Activated T-helper 2 cell treated with anti-CD3 and anti-CD28 coated beads, Interferon-gamma antibody, Interleukin-2, Interleukin-4, amounts not matched to agents 10 μg/mL and 5 μg/mL and 100 μg/mL, durations not matched to agents 14 hours and 24 hours and 36 hours (primary cell): ENCODE results near the gene GHRH. TPM values are rescaled to one million over a fixed set of nuclear protein-coding genes. Genes with fewer than 3 reads are reported as not detected.

Experiments used
- DNase-seq: peaks from one replicate; pipeline ENCODE4 v3.0.0; 2021; ENCODE audit warnings: low spot score
- H3K27ac Mint-ChIP-seq: one replicate; pipeline ENCODE4 v1.8.0; 2021; ENCODE audit warnings: mixed read lengths
- H3K27me3 Mint-ChIP-seq: one replicate; pipeline ENCODE4 v1.8.0; 2021; ENCODE audit warnings: low read depth, mixed read lengths
- H3K36me3 Mint-ChIP-seq: one replicate; pipeline ENCODE4 v1.8.0; 2021; ENCODE audit warnings: low read depth, mixed read lengths
- H3K4me1 Mint-ChIP-seq: one replicate; pipeline ENCODE4 v1.8.0; 2021; ENCODE audit warnings: low read depth, mixed read lengths
- H3K4me3 Mint-ChIP-seq: one replicate; pipeline ENCODE4 v1.8.0; 2021; ENCODE audit warnings: low read depth, mild to moderate bottlenecking, moderate library complexity, mixed read lengths
- H3K9me3 Mint-ChIP-seq: one replicate; pipeline ENCODE4 v1.8.0; 2021; ENCODE audit warnings: mixed read lengths
- intact Hi-C: fragments of 100-400 bp; cut with micrococcal nuclease; formaldehyde crosslinking; loops from one replicate; pipeline ENCODE4 v1.15.1; 2023
- total RNA-seq: library from RNA; stranded (reverse); gene quantifications from 2 replicates; pipeline ENCODE4 v1.2.3, GENCODE V29; 2022

The GHRH gene
- total RNA-seq, 1 donor from 2014 or later: not detected

DNA sequence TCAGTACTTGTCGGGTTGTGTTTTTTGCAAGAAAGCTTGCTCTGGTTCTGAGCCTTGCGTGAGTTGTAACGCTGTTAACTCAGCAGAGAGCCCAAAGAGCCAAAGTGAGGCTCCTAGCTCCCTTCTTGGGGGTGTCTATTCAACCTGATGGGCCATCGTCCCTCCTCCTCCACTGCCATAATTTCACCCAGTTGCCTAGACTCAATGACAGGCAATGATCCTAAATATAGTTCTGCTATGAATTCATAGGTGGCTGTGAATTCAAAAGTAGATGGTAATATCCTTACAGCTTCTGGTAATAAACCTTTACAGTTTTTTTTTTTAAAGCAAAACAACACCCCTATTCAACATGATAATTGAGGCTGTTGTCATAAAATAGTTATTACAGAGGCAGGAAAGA lies 39.5 kb downstream of the GHRH start:
- Mint-ChIP-seq H3K4me3 (no peak overlapping the region), H3K9me3 (no peaks in the 10 kb centered on the region), H3K27ac (no peak overlapping the region), H3K36me3 (peaks cover 80% of the 10 kb centered on the region), H3K27me3 (no peaks in the 10 kb centered on the region), H3K4me1 (no peaks in the 10 kb centered on the region)
- intact Hi-C loops: no loop called here
- no peak for DNase-seq

DNA sequence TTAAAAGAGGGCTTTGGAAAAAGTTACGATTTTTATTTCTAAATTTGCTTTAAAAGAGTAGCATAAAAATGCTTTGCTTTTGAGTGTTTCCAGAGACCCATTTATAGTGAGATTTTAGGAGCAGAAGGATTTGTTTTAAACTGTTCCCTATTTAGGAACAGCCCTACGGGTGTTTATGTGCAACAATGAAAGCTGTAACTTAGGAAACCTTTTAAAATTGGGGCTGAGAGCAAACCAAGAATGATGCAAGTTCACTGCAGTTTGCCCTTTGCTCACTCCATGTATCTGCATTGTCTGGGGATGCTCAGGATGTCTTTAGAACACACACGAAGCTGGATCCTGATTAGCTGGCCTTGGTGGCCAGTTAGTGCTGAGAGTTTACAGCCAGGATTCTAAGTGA lies 40.9 kb downstream of the GHRH start:
- peaks cover 79% of the 10 kb centered on the region for H3K36me3 Mint-ChIP-seq
- H3K27ac Mint-ChIP-seq: no peak overlapping the region
- intact Hi-C loops: no loop called here
- no peak for DNase-seq
- H3K4me1 Mint-ChIP-seq: no peaks in the 10 kb centered on the region
- H3K9me3 Mint-ChIP-seq: no peaks in the 10 kb centered on the region
- no peaks in the 10 kb centered on the region for H3K27me3 Mint-ChIP-seq
- no peak overlapping the region for H3K4me3 Mint-ChIP-seq

- H3K36me3 Mint-ChIP-seq: peaks cover 76% of the 10 kb centered on the region
- DNase-seq: no peak
- no peak overlapping the region for H3K27ac Mint-ChIP-seq
- no peaks in the 10 kb centered on the region for H3K27me3 Mint-ChIP-seq
- H3K4me3 Mint-ChIP-seq: no peak overlapping the region
- peaks cover 3% of the 10 kb centered on the region for H3K4me1 Mint-ChIP-seq
- no peaks in the 10 kb centered on the region for H3K9me3 Mint-ChIP-seq
- intact Hi-C loops: no loop called here
Observed at GRCh38 chr20:37219751-37220668, 41.6 kb downstream of the GHRH start.

GRCh38 chr20:37218976-37219375 lies 42.6 kb downstream of the GHRH start:
- Mint-ChIP-seq H3K4me1 (peaks cover 6% of the 10 kb centered on the region), H3K4me3 (no peak overlapping the region), H3K36me3 (peaks cover 74% of the 10 kb centered on the region), H3K9me3 (no peaks in the 10 kb centered on the region), H3K27me3 (no peaks in the 10 kb centered on the region), H3K27ac (no peak overlapping the region)
- no peak for DNase-seq
- intact Hi-C loops: no loop called here

GRCh38 chr20:37218441-37218840 lies 43.2 kb downstream of the GHRH start:
- no peak for DNase-seq
- Mint-ChIP-seq H3K27me3 (no peaks in the 10 kb centered on the region), H3K9me3 (no peaks in the 10 kb centered on the region), H3K36me3 (peaks cover 74% of the 10 kb centered on the region), H3K27ac (no peak overlapping the region), H3K4me3 (no peak overlapping the region), H3K4me1 (peaks cover 6% of the 10 kb centered on the region)
- intact Hi-C loops: no loop called here

DNA sequence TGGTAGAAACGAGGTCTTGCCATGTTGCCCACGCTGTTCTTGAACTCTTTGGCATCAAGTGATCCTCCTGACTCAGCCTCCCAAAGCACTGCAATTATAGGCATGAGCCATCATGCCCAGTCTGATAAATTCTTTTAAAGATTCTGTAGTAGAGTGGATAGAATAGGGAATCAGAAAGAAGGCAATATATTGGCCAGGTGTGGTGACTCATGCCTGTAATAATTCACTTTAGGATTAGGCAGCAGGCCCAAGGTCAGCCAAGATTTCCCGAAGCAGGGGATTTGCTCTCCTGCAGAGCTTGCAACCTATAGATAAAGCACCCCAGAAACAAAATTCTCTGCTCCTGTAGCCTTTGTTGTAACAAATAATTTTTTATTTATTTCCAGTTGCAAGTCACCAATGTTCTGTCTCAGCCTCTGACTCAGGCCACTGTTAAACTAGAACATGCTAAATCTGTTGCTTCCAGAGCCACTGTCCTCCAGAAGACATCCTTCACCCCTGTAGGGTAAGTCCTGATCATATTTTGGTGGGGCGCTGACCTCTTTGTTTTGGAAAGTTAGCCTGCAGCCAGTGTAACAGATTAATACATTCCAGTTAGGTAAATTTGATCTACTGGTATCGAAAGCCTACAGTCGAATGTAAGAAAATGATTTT lies 51.8 kb downstream of the GHRH start:
- Mint-ChIP-seq H3K27me3 (no peaks in the 10 kb centered on the region), H3K27ac (no peak overlapping the region), H3K36me3 (peaks cover 61% of the 10 kb centered on the region), H3K4me1 (peaks cover 3% of the 10 kb centered on the region), H3K9me3 (no peaks in the 10 kb centered on the region), H3K4me3 (no peak overlapping the region)
- no peak for DNase-seq
- intact Hi-C loops: no loop called here

GRCh38 chr20:37209193-37209592 lies 52.4 kb downstream of the GHRH start:
- Mint-ChIP-seq H3K4me3 (no peak overlapping the region), H3K27ac (no peak overlapping the region), H3K9me3 (no peaks in the 10 kb centered on the region), H3K4me1 (no peaks in the 10 kb centered on the region), H3K36me3 (peaks cover 61% of the 10 kb centered on the region), H3K27me3 (no peaks in the 10 kb centered on the region)
- no peak for DNase-seq
- intact Hi-C loops: no loop called here

- Mint-ChIP-seq H3K9me3 (no peaks in the 10 kb centered on the region), H3K27ac (no peak overlapping the region), H3K4me3 (no peak overlapping the region), H3K27me3 (no peaks in the 10 kb centered on the region), H3K4me1 (peaks cover 2% of the 10 kb centered on the region), H3K36me3 (peaks cover 61% of the 10 kb centered on the region)
- intact Hi-C loops: no loop called here
- no peak for DNase-seq
Observed at GRCh38 chr20:37207171-37207570, 54.4 kb downstream of the GHRH start.

DNA sequence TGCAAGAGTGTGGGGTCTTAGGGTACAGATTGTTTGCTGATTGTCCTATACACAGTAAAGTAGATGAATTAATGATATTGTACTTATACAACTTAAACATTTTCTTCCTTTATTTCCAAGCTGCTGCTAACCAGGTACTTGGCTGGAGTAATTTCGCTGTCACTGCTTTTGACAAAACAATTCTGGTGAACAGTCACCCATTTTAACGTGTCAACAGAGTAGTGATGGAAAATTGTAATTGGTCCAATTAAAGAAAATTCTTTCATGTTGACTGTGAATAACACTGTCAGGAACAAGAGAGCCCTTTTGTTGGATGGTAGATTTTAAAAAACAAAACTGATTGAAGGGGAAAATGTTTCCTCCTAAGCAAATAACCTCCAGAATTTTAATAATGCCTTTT lies 55.8 kb downstream of the GHRH start:
- Mint-ChIP-seq H3K4me1 (peaks cover 4% of the 10 kb centered on the region), H3K27me3 (no peaks in the 10 kb centered on the region), H3K4me3 (no peak overlapping the region), H3K36me3 (peaks cover 70% of the 10 kb centered on the region), H3K9me3 (no peaks in the 10 kb centered on the region), H3K27ac (no peak overlapping the region)
- intact Hi-C loops: no loop called here
- no peak for DNase-seq

DNA sequence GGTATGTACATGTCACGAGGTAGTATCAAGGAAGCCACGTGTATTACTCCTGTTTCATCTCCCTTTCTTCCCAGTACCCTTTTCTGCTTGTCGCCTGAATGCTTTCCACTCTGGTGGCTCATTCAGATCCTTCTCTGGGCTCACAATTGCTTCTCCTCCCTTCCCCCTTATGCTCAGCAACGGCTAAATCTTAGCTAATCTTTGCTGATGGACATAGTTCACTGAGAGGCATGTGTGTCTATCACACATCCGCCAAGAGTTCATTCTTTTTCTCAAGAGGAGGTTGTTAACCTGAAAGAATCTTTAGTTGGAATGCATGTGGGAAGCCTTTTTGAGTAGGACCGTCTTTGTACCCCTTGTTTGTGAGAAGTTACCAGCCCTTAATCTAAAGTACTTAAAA lies 56.5 kb downstream of the GHRH start:
- no peak overlapping the region for H3K27ac Mint-ChIP-seq
- intact Hi-C loops: no loop called here
- H3K4me1 Mint-ChIP-seq: peaks cover 4% of the 10 kb centered on the region
- no peak for DNase-seq
- no peak overlapping the region for H3K4me3 Mint-ChIP-seq
- H3K27me3 Mint-ChIP-seq: no peaks in the 10 kb centered on the region
- H3K9me3 Mint-ChIP-seq: no peaks in the 10 kb centered on the region
- H3K36me3 Mint-ChIP-seq: peaks cover 76% of the 10 kb centered on the region

GRCh38 chr20:37204056-37204455 lies 57.6 kb downstream of the GHRH start:
- peaks cover 4% of the 10 kb centered on the region for H3K4me1 Mint-ChIP-seq
- no peaks in the 10 kb centered on the region for H3K9me3 Mint-ChIP-seq
- DNase-seq: no peak
- H3K36me3 Mint-ChIP-seq: peaks cover 82% of the 10 kb centered on the region
- no peak overlapping the region for H3K27ac Mint-ChIP-seq
- intact Hi-C loops: no loop called here
- H3K4me3 Mint-ChIP-seq: no peak overlapping the region
- H3K27me3 Mint-ChIP-seq: no peaks in the 10 kb centered on the region

DNA sequence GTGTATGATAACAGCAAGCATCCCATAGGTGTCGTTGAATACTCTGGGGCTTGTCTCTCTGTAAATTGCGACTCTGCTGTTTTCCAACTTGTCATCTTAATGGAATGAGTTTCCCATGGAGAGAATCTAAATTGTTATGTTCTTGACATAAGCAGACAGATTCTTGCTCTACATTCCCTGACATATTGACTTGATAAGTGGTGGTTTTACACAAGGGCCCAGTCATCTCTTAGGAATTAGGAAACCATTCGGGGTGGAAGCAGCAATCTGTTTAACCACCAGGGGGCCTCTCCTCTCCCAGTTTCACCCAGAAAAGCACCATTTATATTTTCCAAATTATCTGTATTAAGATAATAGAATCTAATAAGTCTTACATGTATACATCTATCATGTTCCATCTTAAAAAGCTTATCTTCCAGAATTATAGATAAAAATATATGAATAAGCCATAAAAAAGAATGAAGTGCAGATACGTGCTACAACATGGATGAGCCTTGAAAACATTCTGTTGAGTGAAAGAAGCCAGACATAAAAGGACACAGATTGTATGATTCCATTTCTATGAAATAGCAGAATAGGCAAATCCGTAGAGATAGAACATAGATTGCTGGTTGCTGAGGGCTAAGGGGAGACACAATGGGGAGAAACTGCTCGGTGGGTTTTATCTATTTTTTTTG lies 59.2 kb downstream of the GHRH start:
- H3K4me1 Mint-ChIP-seq: peaks cover 4% of the 10 kb centered on the region
- intact Hi-C loops: no loop called here
- no peak overlapping the region for H3K27ac Mint-ChIP-seq
- no peaks in the 10 kb centered on the region for H3K27me3 Mint-ChIP-seq
- no peaks in the 10 kb centered on the region for H3K9me3 Mint-ChIP-seq
- DNase-seq: no peak
- peaks cover 82% of the 10 kb centered on the region for H3K36me3 Mint-ChIP-seq
- no peak overlapping the region for H3K4me3 Mint-ChIP-seq

DNA sequence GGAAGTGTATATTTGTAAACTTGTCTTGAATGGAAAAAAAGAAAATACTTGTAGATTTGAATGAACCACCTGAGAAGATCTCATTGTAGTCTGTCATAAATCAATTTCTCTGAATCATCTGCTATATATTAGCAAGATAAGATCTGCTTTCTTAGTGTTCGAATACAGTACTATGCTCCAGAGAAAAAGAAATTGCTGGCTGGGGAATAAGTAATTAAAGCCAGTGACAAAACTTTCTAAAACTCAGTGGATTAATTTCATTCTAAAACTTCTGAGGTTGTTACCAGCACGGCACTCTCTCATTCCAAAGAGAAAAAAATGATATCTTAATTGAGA lies 59.8 kb downstream of the GHRH start:
- Mint-ChIP-seq H3K4me3 (no peak overlapping the region), H3K4me1 (peaks cover 7% of the 10 kb centered on the region), H3K27me3 (no peaks in the 10 kb centered on the region), H3K27ac (no peak overlapping the region), H3K9me3 (no peaks in the 10 kb centered on the region), H3K36me3 (peaks cover 82% of the 10 kb centered on the region)
- intact Hi-C loops: no loop called here
- no peak for DNase-seq
